ENCODE results near the gene NECAB3. TPM values are rescaled to one million over a fixed set of nuclear protein-coding genes. Genes with fewer than 3 reads are reported as not detected.
A peak's percentile ranks its signal among the peaks of the same experiment; 100 is the strongest.

The NECAB3 gene
- total RNA-seq, 1 experiment from 2014 or later: 17.4 TPM

- DNase-seq: peak; percentile 69
Measured at GRCh38 chr20:33685328-33686099, 11.3 kb upstream of the NECAB3 start.

GRCh38 chr20:33684533-33685327 is 10.5 kb upstream of the NECAB3 start:
- Histone ChIP-seq H3K27me3 (no peaks in the 10 kb centered on the region), H3K9me3 (no peaks in the 10 kb centered on the region), H3K36me3 (peaks cover 16% of the 10 kb centered on the region), H3K4me3 (peak overlapping the region; percentile 56)
- peak; percentile 43 for DNase-seq

More at GRCh38 chr20:33685328-33686099, 11.3 kb upstream of the NECAB3 start:
- H3K36me3 ChIP-seq: peaks cover 9% of the 10 kb centered on the region
- H3K9me3 ChIP-seq: no peaks in the 10 kb centered on the region
- H3K27me3 ChIP-seq: no peaks in the 10 kb centered on the region
- peak overlapping the region; percentile 56 for H3K4me3 ChIP-seq

- Histone ChIP-seq H3K4me3 (no peak overlapping the region), H3K36me3 (peaks cover 39% of the 10 kb centered on the region), H3K9me3 (no peaks in the 10 kb centered on the region), H3K27me3 (no peaks in the 10 kb centered on the region)
- no peak for DNase-seq
Measured at GRCh38 chr20:33681728-33682353, 7.6 kb upstream of the NECAB3 start.

- Histone ChIP-seq H3K27me3 (no peaks in the 10 kb centered on the region), H3K36me3 (peaks cover 39% of the 10 kb centered on the region), H3K4me3 (no peak overlapping the region), H3K9me3 (no peaks in the 10 kb centered on the region)
- no peak for DNase-seq
Measured at GRCh38 chr20:33681288-33681687, 7.1 kb upstream of the NECAB3 start.

- Histone ChIP-seq H3K36me3 (peaks cover 39% of the 10 kb centered on the region), H3K27me3 (no peaks in the 10 kb centered on the region)
- DNase-seq: peak; percentile 80
Measured at GRCh38 chr20:33680686-33681085, 6.5 kb upstream of the NECAB3 start.

GRCh38 chr20:33679758-33680485 is 5.7 kb upstream of the NECAB3 start:
- DNase-seq: no peak
- H3K36me3 ChIP-seq: peaks cover 39% of the 10 kb centered on the region
- no peaks in the 10 kb centered on the region for H3K9me3 ChIP-seq
- no peaks in the 10 kb centered on the region for H3K27me3 ChIP-seq
- no peak overlapping the region for H3K4me3 ChIP-seq

More at GRCh38 chr20:33680686-33681085, 6.5 kb upstream of the NECAB3 start:
- Histone ChIP-seq H3K9me3 (no peaks in the 10 kb centered on the region), H3K4me3 (no peak overlapping the region)

GRCh38 chr20:33677991-33678702 is 3.9 kb upstream of the NECAB3 start:
- Histone ChIP-seq H3K9me3 (no peaks in the 10 kb centered on the region), H3K36me3 (peaks cover 34% of the 10 kb centered on the region), H3K4me3 (no peak overlapping the region), H3K27me3 (no peaks in the 10 kb centered on the region)
- no peak for DNase-seq

GRCh38 chr20:33676652-33677645 is 2.7 kb upstream of the NECAB3 start:
- no peaks in the 10 kb centered on the region for H3K9me3 ChIP-seq
- H3K27me3 ChIP-seq: no peaks in the 10 kb centered on the region
- DNase-seq: no peak
- H3K4me3 ChIP-seq: no peak overlapping the region
- peaks cover 32% of the 10 kb centered on the region for H3K36me3 ChIP-seq

- Histone ChIP-seq H3K4me3 (no peak overlapping the region), H3K9me3 (no peaks in the 10 kb centered on the region), H3K36me3 (peaks cover 32% of the 10 kb centered on the region), H3K27me3 (no peaks in the 10 kb centered on the region)
- no peak for DNase-seq
Measured at GRCh38 chr20:33676121-33676520, 1.9 kb upstream of the NECAB3 start.

GRCh38 chr20:33675136-33675959 is 1.1 kb upstream of the NECAB3 start:
- no peak for DNase-seq
- Histone ChIP-seq H3K9me3 (no peaks in the 10 kb centered on the region), H3K36me3 (peaks cover 29% of the 10 kb centered on the region), H3K27me3 (no peaks in the 10 kb centered on the region), H3K4me3 (no peak overlapping the region)

- H3K4me3 ChIP-seq: peak overlapping the region; percentile 56
- peaks cover 18% of the 10 kb centered on the region for H3K36me3 ChIP-seq
- no peaks in the 10 kb centered on the region for H3K27me3 ChIP-seq
- H3K9me3 ChIP-seq: no peaks in the 10 kb centered on the region
- DNase-seq: peak; percentile 50
Measured at GRCh38 chr20:33673410-33674293, 576 bp downstream of the NECAB3 start.

- Histone ChIP-seq H3K9me3 (no peaks in the 10 kb centered on the region), H3K4me3 (peak overlapping the region; percentile 56), H3K36me3 (peaks cover 20% of the 10 kb centered on the region), H3K27me3 (no peaks in the 10 kb centered on the region)
- no peak for DNase-seq
Measured at GRCh38 chr20:33673114-33673409, 1.2 kb downstream of the NECAB3 start.

GRCh38 chr20:33672426-33673113 is 1.7 kb downstream of the NECAB3 start:
- H3K9me3 ChIP-seq: no peaks in the 10 kb centered on the region
- H3K4me3 ChIP-seq: no peak overlapping the region
- no peak for DNase-seq
- no peaks in the 10 kb centered on the region for H3K27me3 ChIP-seq
- H3K36me3 ChIP-seq: peaks cover 19% of the 10 kb centered on the region

Measured in MG63 (cell line).